ENCODE measurements around the gene PERCC1.

The PERCC1 gene

GRCh38 chr16:1430759-1431496, at the start of gene PERCC1:
PERCC1 (plus strand) TSS chr16:1431078; CDS start chr16:1432594, 1,516 bp downstream.
- peak; percentile 47 for DNase-seq

GRCh38 chr16:1381612-1382406, 49.1 kb upstream of the PERCC1 start:
- DNase-seq = no peak

GRCh38 chr16:1383556-1383955, 47.3 kb upstream of the PERCC1 start:
- DNase-seq = no peak

- DNase-seq = no peak
These were observed 45.6 kb upstream of the PERCC1 start for GRCh38 chr16:1385232-1385631.

- no peak for DNase-seq
These were observed 43.5 kb upstream of the PERCC1 start for GRCh38 chr16:1387331-1387730.

- DNase-seq = no peak
These were observed 41.1 kb upstream of the PERCC1 start for GRCh38 chr16:1389762-1390161.

- no peak for DNase-seq
These were observed 40.6 kb upstream of the PERCC1 start for GRCh38 chr16:1390239-1390779.

- DNase-seq = no peak
These were observed 38.1 kb upstream of the PERCC1 start for GRCh38 chr16:1392826-1393225.

GRCh38 chr16:1393613-1394176, 37.2 kb upstream of the PERCC1 start:
- DNase-seq = no peak

GRCh38 chr16:1394367-1394951, 36.4 kb upstream of the PERCC1 start:
- no peak for DNase-seq

GRCh38 chr16:1395444-1396031, 35.3 kb upstream of the PERCC1 start:
- DNase-seq = no peak

GRCh38 chr16:1397779-1398178, 33.1 kb upstream of the PERCC1 start:
- DNase-seq = no peak

- no peak for DNase-seq
These were observed 32.5 kb upstream of the PERCC1 start for GRCh38 chr16:1398351-1398750.

- no peak for DNase-seq
These were observed 31.9 kb upstream of the PERCC1 start for GRCh38 chr16:1398826-1399581.

GRCh38 chr16:1401061-1401757, 29.7 kb upstream of the PERCC1 start:
- no peak for DNase-seq

GRCh38 chr16:1401758-1402154, 29.1 kb upstream of the PERCC1 start:
- no peak for DNase-seq

- DNase-seq = no peak
These were observed 27.8 kb upstream of the PERCC1 start for GRCh38 chr16:1403036-1403435.

- DNase-seq = no peak
These were observed 27.1 kb upstream of the PERCC1 start for GRCh38 chr16:1403733-1404132.

- no peak for DNase-seq
These were observed 23.1 kb upstream of the PERCC1 start for GRCh38 chr16:1407753-1408152.

GRCh38 chr16:1408171-1408837, 22.6 kb upstream of the PERCC1 start:
- peak; percentile 51 for DNase-seq

GRCh38 chr16:1412847-1413246, 18.0 kb upstream of the PERCC1 start:
- DNase-seq = no peak

Measured in NCI-H510A treated with DMSO at 0.1 percent for 48 hours (cell line).